HEK293 (cell line): ENCODE data around the gene UGGT2.

Experiments
- CTCF ChIA-PET: fragments of 350-600 bp; formaldehyde crosslinking; extraction: SDS; loops from one replicate; lab custom pipeline; 2021; ENCODE audit warnings: antibody characterized with exemption; lab: Yijun Ruan, JAX
- POLR2A ChIA-PET: fragments of 300-600 bp; formaldehyde crosslinking; extraction: SDS; loops from one replicate; lab custom pipeline; 2020; ENCODE audit warnings: antibody characterized with exemption, inconsistent platforms; lab: Yijun Ruan, JAX
- H3K27ac ChIP-seq: fragments of 200-500 bp; sonication (Bioruptor generic); 2 replicates; pipeline ENCODE4 v1.5.1; 2014; ENCODE audit warnings: low read depth, low read length, control low read depth, inconsistent platforms; ENCODE audit errors: extremely low read depth
- H3K36me3 ChIP-seq, 2 experiments: fragments of 200-500 bp in 1 of 2; sonication (Bioruptor generic) in 1 of 2; 1 replicate in 1 of 2; 2 replicates in 1 of 2; pipeline ENCODE4 v1.5.1; 2014 to 2017; ENCODE audit warnings: inconsistent platforms in 2 of 2, low read length in 2 of 2; ENCODE audit not compliant: control insufficient read depth in 2 of 2, insufficient read depth in 1 of 2
- H3K4me1 ChIP-seq: fragments of 200-500 bp; sonication (Bioruptor generic); 2 replicates; pipeline ENCODE4 v1.5.1; 2014; ENCODE audit warnings: mild to moderate bottlenecking, low read length, inconsistent platforms; ENCODE audit not compliant: control insufficient read depth, insufficient read depth
- H3K4me3 ChIP-seq: 2 replicates; pipeline ENCODE4 v1.5.1; 2011; ENCODE audit warnings: low read depth, mild to moderate bottlenecking, control low read depth, low read length, moderate library complexity
- H3K9me3 ChIP-seq: fragments of 200-500 bp; sonication (Bioruptor generic); 2 replicates; pipeline ENCODE4 v1.5.1; 2014; ENCODE audit warnings: low read depth, low read length, inconsistent platforms; ENCODE audit not compliant: control insufficient read depth, insufficient read depth
- BCL11B ChIP-seq: fragments of 450-650 bp; formaldehyde crosslinking; IDR thresholded peaks from 2 replicates; pipeline ENCODE4 v1.5.1; 2016; ENCODE audit warnings: low read depth, missing biosample characterization, missing genetic modification characterization
- GLIS2 ChIP-seq: fragments of 450-650 bp; formaldehyde crosslinking; IDR thresholded peaks from 2 replicates; pipeline ENCODE4 v1.5.1; 2016; ENCODE audit warnings: missing biosample characterization, missing genetic modification characterization
- HIC1 ChIP-seq: fragments of 450-650 bp; formaldehyde crosslinking; IDR thresholded peaks from 2 replicates; pipeline ENCODE4 v1.5.1; 2016; ENCODE audit warnings: missing biosample characterization, missing genetic modification characterization
- HOXA7 ChIP-seq: sonication (generic); formaldehyde crosslinking; IDR thresholded peaks from 2 replicates; pipeline ENCODE4 v1.8.1; 2022; ENCODE audit warnings: missing genetic modification reagents, borderline replicate concordance
- PRDM4 ChIP-seq: fragments of 450-650 bp; formaldehyde crosslinking; IDR thresholded peaks from 2 replicates; pipeline ENCODE4 v1.5.1; 2017; ENCODE audit warnings: missing biosample characterization, missing genetic modification characterization
- SCRT2 ChIP-seq: fragments of 450-650 bp; formaldehyde crosslinking; IDR thresholded peaks from 2 replicates; pipeline ENCODE4 v1.5.1; 2016; ENCODE audit warnings: missing biosample characterization, missing genetic modification characterization
- SP3 ChIP-seq: fragments of 450-650 bp; formaldehyde crosslinking; IDR thresholded peaks from 2 replicates; pipeline ENCODE4 v1.5.1; 2016; ENCODE audit warnings: missing biosample characterization, missing genetic modification characterization
- WT1 ChIP-seq: fragments of 450-650 bp; formaldehyde crosslinking; IDR thresholded peaks from 2 replicates; pipeline ENCODE4 v1.5.1; 2016; ENCODE audit warnings: missing biosample characterization, missing genetic modification characterization
- ZBTB1 ChIP-seq: fragments of 450-650 bp; formaldehyde crosslinking; IDR thresholded peaks from 2 replicates; pipeline ENCODE4 v1.5.1; 2016; ENCODE audit warnings: missing biosample characterization, missing genetic modification characterization
- ZBTB8A ChIP-seq: fragments of 450-650 bp; formaldehyde crosslinking; IDR thresholded peaks from 2 replicates; pipeline ENCODE4 v1.5.1; 2016; ENCODE audit warnings: missing biosample characterization, missing genetic modification characterization
- ZEB2 ChIP-seq: fragments of 450-650 bp; formaldehyde crosslinking; IDR thresholded peaks from 2 replicates; pipeline ENCODE4 v1.5.1; 2016; ENCODE audit warnings: missing biosample characterization, missing genetic modification characterization
- ZNF175 ChIP-seq: fragments of 450-650 bp; formaldehyde crosslinking; IDR thresholded peaks from 2 replicates; pipeline ENCODE4 v1.5.1; 2016; ENCODE audit warnings: missing biosample characterization, missing genetic modification characterization
- ZNF274 ChIP-seq, 2 experiments: fragments of 200-500 bp in 1 of 2; fragments of 450-650 bp in 1 of 2; sonication (Bioruptor generic) in 1 of 2; formaldehyde crosslinking in 1 of 2; IDR thresholded peaks; 2 replicates each; pipeline versions ENCODE4 v1.5.1 to v1.6.1; 2014 to 2016; ENCODE audit warnings: borderline replicate concordance in 1 of 2, inconsistent platforms in 1 of 2, low read length in 1 of 2, missing biosample characterization in 1 of 2, missing genetic modification characterization in 1 of 2
- ZNF362 ChIP-seq: fragments of 450-650 bp; formaldehyde crosslinking; IDR thresholded peaks from 2 replicates; pipeline ENCODE4 v1.5.1; 2016; ENCODE audit warnings: missing biosample characterization, missing genetic modification characterization
- ZNF513 ChIP-seq: fragments of 450-650 bp; IDR thresholded peaks from 2 replicates; pipeline ENCODE4 v1.5.1; 2018; ENCODE audit warnings: missing biosample characterization, missing genetic modification characterization
- ZNF548 ChIP-seq: fragments of 450-650 bp; formaldehyde crosslinking; IDR thresholded peaks from 2 replicates; pipeline ENCODE4 v1.5.1; 2016; ENCODE audit warnings: missing biosample characterization, missing genetic modification characterization
- ZNF561 ChIP-seq: fragments of 450-650 bp; IDR thresholded peaks from 2 replicates; pipeline ENCODE4 v1.5.1; 2018; ENCODE audit warnings: missing biosample characterization, missing genetic modification characterization, borderline replicate concordance
- ZNF621 ChIP-seq: fragments of 450-650 bp; formaldehyde crosslinking; IDR thresholded peaks from 2 replicates; pipeline ENCODE4 v1.5.1; 2017; ENCODE audit warnings: missing biosample characterization, missing genetic modification characterization
- ZNF654 ChIP-seq: fragments of 450-650 bp; formaldehyde crosslinking; IDR thresholded peaks from 2 replicates; pipeline ENCODE4 v1.5.1; 2016; ENCODE audit warnings: low read depth, missing biosample characterization, missing genetic modification characterization
- ZNF660 ChIP-seq: fragments of 450-650 bp; IDR thresholded peaks from 2 replicates; pipeline ENCODE4 v1.5.1; 2018; ENCODE audit warnings: missing biosample characterization, mild to moderate bottlenecking, missing genetic modification characterization
- ZNF777 ChIP-seq: fragments of 450-650 bp; formaldehyde crosslinking; IDR thresholded peaks from 2 replicates; pipeline ENCODE4 v1.5.1; 2017; ENCODE audit warnings: missing biosample characterization, missing genetic modification characterization, borderline replicate concordance
- ZSCAN30 ChIP-seq: fragments of 450-650 bp; IDR thresholded peaks from 2 replicates; pipeline ENCODE4 v1.5.1; 2018; ENCODE audit warnings: missing biosample characterization, mild to moderate bottlenecking, missing genetic modification characterization, moderate library complexity

The UGGT2 gene

GRCh38 chr13:96091164-96092117 lies 38.2 kb upstream of the UGGT2 start (continued):
- TF ChIP-seq ZNF777 (no peak), ZNF513 (peak; percentile 69)

GRCh38 chr13:96090240-96091101 lies 37.3 kb upstream of the UGGT2 start:
- POLR2A ChIA-PET = interaction anchor here (2.1 kb wide), 1 partner anchor 37 kb away, joined by 14 read pairs; the partner anchor contains the start of gene UGGT2
- CTCF ChIA-PET = no interaction called here
- Histone ChIP-seq H3K9me3 (no peaks in the 10 kb centered on the region), H3K36me3 (no peaks in the 10 kb centered on the region), H3K4me1 (peaks cover 5% of the 10 kb centered on the region), H3K27ac (peak overlapping the region; percentile 60; the same call in 1 of the 2 replicates), H3K4me3 (peak overlapping the region; percentile 53)
- TF ChIP-seq PRDM4 (peak; percentile 67; the same call in 1 of the 2 replicates), ZNF548 (tag by site-specific recombination) (no peak), ZBTB8A (tag by site-specific recombination) (peak; percentile 77), ZNF362 (no peak), ZNF621 (tag by site-specific recombination) (no peak), SP3 (no peak), ZNF274 (IDR thresholded peaks at IDR 0.05; ENCODE audit: low read length) (no peak), ZNF274 (tag by site-specific recombination; IDR thresholded peaks at IDR 0.05; ENCODE audit: borderline replicate concordance) (no peak), SCRT2 (tag by site-specific recombination) (peak; percentile 64; the same call in 1 of the 2 replicates), ZNF175 (no peak), ZNF660 (tag by site-specific recombination) (0 out of 2 replicates have a peak, but pooled peaks have one; percentile 10)

GRCh38 chr13:96089749-96090239 lies 36.6 kb upstream of the UGGT2 start, which contains the start of gene HS6ST3:
Gene HS6ST3 (plus strand): TSS chr13:96090107.
- ChIA-PET CTCF (interaction anchor here (0.6 to 0.7 kb wide), 2 partner anchors 36 to 186 kb away, joined by 3 read pairs; no protein-coding TSS in a partner anchor), POLR2A (no interaction called here)
- Histone ChIP-seq H3K36me3 (no peaks in the 10 kb centered on the region), H3K9me3 (no peaks in the 10 kb centered on the region), H3K27ac (peak within 1 kb of the TSS; percentile 60; the same call in 1 of the 2 replicates), H3K4me1 (peaks cover 5% of the 10 kb centered on the region), H3K4me3 (peak within 1 kb of the TSS; percentile 53)
- TF ChIP-seq HIC1 (peak; percentile 73), GLIS2 (tag by site-specific recombination) (peak; percentile 91), ZEB2 (tag by site-specific recombination) (peak; percentile 60; the same call in 1 of the 2 replicates), ZSCAN30 (tag by site-specific recombination) (peak; percentile 83), ZNF561 (tag by site-specific recombination) (0 out of 2 replicates have a peak, but pooled peaks have one; percentile 87), ZBTB1 (tag by site-specific recombination) (no peak), WT1 (tag by site-specific recombination) (peak; percentile 33; the same call in 1 of the 2 replicates), ZNF654 (tag by site-specific recombination) (no peak), HOXA7 (CRISPR knock-in tag) (no peak), BCL11B (tag by site-specific recombination) (no peak)
